GM21723 (cell line): ENCODE measurements around the gene GRM4.
"Not testable (repeated sequence)": the region's sequence is repeated elsewhere in the genome, so short reads cannot be mapped to it uniquely, and the experiment has no call there.

Experiments used
- ATAC-seq: cut with Tn5 transposase; IDR thresholded peaks from one replicate; pipeline ENCODE4 v1.9.1; 2021; ENCODE audit warnings: mild to moderate bottlenecking, moderate library complexity; ENCODE audit not compliant: unreplicated experiment

The GRM4 gene

DNA sequence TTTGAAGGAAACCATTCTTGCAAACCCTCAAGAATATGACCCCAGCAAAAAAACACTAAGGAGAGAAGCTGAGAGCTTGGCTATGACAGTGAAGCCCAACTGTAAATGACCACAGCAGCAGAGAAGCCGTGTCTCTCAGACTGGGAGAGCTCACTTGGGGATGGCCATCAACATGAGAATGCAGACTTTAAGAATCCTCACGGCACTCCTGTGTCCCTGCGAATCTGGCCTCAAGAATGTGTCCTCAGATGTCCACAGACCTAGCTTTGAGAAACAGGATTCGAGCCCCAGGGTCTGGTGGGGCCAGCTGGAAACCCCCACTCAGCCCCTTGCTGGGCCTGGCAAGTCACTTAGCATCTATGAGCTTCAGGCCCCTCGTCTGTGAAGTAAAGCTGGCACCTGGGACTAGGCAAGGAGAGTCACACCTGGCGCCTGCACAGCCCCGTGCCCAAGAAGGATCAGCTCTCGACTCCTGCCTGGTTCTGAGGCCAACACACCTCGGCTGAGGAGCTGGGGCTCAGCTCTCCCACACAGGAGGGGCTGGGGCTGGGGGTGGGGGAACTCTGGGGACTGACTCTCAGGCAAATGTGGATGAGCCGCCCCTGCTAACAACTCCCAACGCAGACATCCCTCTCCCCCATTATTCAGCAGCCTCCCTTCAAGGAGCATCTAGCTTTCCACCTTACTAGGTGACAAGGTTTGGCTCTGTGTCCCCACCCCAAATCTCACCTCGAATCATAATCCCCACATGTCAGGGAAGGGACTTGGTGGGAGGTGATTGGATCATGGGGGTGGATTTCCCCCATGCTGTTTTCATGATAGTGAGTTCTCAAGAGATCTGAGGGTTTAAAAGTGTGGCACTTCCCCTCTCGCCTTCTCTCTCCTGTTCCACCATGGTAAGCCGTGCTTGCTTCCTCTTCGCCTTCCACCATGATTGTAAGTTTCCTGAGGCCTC, 97.7 kb downstream of the GRM4 start:
- ATAC-seq: no peak

DNA sequence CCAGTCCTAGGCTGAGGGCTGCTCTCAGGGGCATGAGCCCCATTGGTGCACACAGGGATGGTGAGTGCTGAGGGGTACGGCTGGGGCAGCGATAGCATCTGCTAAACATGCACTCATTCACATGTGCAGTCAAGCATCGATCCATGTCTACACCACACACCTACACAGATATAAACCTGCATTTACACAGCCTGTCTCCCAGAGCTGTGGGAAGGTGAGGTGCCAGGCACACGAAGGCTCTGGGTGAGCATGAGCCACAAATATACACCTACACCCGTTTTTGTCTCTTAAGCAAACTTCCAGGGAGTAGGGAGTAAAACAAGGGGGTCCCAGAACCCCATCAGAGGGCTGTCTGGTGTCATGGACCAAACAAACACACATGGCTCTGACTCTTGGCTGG, 99.3 kb downstream of the GRM4 start:
- ATAC-seq: no peak

DNA sequence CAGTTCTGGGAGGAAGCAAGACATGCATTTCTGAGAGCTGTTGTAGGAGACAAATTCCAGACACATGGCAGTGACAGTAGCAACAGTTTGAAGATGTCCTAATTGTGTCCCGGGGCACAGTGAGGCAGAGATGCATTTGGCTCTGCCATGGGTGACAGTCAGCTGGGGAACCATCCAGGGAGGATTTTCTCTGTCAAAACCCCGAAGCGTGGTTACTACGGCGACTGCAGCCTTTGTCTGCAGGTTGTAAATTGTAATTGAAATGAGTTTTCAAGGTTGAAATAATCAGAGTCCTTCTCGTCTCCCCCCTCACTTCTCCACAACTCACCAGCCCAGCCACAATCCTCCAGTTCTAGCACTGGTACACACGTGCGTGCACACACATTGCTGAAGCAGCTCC, 100.1 kb downstream of the GRM4 start:
- no peak for ATAC-seq

DNA sequence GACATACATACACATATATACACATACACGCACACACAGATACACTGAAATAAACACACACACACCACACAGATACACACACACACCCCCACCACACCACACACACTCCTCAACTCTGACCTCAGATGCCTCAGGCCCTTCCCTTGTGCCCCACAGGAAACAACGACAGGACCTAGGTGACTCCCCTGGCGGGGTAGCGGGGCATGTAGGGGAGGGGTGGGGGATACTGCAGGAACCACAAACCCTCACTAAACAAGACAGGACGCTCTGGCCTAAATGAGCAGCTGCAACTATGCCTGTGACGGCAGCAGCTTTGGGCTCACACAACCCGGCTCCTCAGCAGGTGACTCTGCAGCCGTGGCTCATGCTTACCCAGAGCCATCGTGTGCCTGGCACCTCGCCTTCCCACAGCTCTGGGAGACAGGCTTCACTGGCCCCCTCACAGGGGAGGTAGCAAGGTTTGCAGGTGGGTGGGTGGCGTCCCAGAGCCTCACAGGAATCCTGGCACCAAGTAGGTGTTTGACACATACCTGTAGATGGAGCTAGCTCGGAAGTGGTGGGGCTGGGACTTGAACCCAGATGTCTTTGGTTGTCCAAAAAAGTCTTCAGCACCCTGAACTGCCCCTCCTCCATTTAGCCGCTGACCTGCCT, 100.8 kb downstream of the GRM4 start:
- ATAC-seq: no peak

DNA sequence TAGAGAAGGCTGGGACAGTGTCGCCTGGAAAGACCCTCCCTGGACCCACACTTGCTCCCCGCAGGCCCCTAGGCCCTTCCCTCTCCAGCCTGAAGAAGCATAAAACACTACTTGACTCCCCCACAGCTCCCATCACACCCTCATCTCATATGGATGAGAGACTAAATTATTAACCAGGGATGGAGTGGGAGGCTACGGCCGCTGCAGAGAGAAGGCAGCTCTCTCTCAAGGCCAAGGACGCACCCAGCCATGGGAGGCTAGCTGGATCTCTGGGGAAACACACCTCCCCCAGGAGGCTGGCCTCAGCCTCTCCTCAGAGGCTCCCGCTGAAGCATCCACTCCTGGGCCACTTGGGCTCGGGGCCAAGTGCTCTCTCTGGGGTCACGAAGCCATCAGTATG, 102.5 kb downstream of the GRM4 start:
- no peak for ATAC-seq

DNA sequence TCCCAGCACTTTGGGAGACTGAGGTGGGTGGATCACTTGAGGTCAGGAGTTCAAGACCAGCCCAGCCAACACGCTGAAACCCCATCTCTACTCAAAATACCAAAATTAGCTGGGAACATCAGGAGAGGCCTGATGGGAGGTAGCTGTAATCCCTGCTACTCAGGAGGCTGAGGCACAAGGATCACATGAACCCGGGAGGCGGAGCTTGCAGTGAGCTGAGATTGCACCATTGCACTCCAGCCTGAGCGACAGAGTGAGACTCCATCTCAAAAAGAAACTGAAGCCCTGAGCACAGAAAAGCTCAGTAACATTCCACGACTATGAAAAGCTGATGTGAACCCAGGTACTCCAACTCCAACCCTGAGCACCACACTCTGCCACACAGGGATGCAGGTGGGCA, 103.9 kb downstream of the GRM4 start:
- ATAC-seq: not testable (repeated sequence)

DNA sequence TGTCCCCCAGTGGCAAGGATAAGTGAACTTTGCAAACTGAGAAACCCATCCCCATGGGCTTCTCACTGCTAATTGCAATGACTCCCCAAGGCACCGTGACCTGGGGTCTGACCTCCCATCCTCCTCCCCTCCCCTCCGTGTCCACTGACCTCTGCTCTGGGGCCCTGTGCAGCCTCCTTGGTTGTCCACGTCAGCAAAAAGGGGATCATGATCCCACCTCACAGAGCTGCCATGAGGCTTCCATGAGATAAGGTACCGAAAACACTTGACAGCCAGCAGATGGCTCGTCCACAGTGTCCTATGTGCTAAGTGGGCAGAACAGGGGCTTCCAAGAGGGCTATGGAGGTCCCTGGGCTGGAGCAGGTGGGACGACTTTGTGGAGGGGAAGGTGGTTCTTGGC, 104.5 kb downstream of the GRM4 start:
- ATAC-seq: no peak

DNA sequence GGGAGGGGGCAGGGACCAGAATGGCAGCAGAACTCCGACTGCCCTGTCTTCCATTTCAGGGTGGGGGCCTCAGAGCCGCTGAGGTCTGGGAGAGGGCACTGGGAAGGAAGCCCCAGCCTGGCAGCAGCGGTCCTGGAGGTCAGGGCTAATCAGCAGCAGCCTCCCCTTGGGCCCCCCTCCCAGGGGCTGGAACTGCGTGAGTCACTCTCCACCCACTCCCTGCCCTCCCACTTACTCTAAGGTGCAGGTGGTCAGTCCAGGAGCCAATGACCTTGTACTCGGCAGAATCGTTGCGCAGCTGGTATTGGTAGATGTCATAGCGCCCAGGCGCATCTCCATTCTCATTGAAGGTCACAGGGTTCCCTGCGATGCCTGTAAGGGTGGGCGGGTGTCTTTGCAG, 105.9 kb downstream of the GRM4 start:
- ATAC-seq: no peak

DNA sequence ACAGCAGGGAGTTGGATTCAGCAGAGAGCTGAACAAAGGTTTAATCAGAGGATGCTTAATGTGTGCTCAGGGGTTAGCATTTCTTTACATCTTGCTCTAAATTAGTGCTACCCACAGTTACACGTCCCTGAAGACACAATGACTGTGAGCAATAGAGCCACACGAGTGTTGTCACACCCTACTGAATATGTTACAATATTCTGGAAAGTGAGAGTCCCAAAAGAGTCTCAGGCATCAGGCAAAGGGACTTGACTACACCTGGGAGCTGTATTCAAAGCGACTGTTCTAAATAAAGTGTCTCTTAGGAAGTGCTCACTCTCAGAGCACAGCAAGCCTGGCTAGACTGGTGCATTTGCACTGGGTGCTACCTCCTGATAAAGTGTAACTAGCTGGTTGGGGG, 108.7 kb downstream of the GRM4 start:
- ATAC-seq: no peak

DNA sequence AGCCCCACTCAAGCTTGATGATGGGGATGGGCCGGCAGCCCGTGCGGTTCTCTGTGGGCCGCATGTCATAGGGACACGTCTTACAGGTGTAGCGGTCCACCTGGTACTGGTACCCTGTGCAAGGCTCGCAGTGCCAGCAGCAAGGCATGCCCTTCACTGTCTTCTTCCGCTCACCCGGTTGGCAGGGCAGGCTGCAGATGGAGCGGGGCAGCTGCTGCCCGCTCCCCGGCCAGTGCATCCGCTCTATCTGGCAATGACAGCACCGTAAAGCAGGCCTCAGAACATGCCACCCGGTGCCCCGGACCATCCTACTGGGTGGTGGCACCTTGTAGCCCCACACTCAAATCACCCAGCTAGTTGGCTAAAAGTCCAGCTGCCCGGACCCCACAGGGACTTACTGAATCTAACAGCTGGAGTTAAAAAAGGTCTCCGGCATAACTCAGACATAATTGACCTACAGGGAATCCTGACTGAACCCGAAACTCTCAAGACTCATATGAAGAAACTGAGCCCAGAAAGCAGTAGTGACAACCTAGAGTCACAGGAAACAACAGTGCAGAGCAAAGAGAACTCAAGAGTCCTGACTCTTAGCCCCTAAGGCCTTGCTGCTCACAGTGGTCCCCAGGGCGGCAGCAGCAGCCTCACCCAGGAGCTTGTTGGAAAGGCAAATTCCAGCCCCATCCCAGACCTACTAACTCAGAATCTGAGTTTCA, 109.4 kb downstream of the GRM4 start:
- ATAC-seq: no peak

DNA sequence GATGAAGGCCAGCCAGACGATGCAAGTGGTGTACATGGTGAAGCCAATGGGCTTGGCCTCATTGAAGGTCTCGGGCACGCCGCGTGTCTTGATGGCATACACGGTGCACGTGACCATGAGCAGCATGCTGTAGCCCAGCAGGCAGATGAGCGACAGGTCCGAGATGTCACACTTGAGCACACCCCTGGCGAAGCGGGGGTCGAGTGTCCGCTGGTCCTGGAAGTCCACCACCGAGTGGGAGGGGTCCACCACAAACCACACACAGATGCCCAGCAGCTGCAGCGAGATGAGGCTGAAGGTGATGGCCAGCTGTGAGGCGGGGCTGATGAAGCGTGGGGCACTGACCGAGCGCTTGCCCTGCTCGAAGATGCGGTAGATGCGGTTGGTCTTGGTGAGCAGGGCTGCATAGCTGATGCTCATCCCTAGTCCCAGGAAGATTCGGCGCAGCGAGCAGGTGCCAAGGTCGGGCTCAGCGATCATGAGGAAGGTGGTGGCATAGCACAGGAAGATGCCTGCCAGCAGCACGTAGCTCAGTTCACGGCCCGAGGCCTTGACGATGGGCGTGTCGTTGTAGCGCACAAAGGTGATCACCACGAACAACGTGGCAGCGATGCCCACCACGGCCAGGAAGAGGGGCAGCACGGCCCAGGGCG, 110.1 kb downstream of the GRM4 start:
- no peak for ATAC-seq

DNA sequence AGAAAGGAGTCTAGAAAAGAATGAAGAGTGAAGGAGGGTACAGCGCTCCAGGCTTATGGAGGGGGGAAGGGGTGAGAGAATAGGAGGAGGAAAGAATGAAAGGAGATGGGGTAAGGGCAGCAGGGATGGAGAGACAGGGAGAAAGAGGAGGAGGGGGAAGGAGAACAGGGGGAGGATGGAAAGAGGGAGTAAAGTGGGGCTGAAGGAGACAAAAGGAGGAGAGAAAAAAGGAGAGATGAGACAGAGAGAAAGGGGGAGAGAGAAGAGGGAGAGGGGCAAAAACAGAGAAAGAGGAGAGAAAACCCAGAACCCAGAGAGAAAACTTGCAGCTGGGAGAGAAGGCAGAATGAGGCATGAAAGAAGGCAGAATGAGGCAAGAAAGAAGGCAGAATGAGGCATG, 110.7 kb downstream of the GRM4 start:
- no peak for ATAC-seq

DNA sequence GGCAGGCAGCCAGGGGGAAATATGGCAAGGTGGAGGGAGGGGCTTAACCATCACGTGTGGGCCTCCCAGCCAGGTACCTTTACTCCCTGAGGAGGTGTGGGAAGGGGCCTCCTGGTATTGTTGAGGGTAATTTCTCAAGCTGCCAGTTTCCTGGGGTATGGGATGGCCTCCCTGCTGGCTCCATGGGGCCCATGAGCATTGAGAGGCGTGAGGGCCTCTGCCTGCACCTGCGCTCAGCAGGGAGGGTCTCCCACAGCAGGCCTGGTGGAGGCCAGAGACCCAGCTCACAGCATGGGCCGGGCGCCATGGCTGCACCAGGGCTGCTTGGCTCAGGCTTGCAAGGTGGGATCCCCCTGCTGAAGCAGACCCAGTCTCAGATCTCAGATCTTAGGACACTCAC, 113.0 kb downstream of the GRM4 start:
- ATAC-seq: no peak

DNA sequence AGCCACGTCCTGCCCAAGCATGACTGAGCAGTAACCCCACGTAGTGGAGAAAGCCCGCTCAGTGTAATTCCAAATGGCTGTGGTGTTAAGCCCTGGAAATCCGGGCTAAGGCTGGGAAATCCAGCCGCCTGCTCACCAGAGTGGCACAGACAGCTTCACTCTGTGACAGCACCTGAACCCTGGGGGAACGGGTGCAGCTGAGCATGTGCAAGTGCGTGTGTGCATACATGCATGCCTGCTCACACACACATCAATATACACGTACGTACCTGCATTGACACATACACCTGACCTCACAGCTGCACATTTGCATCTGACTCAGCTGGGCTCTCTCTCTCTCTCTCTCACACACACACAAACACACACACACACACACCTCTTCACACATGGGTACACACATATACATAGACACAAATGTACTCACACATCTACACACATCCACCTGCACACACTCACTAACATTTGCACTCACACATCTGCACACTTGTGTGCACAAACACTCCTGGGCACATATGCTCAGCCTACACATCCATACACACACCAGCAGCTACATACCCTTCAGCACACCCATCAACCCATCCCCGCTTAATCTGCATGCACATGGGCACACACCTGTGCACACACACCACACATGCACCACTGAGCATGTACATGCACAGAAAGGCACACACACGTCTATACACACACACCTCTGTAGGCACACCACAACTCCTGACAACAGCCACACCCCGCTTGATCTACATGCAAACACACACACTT, 114.1 kb downstream of the GRM4 start:
- ATAC-seq: no peak

DNA sequence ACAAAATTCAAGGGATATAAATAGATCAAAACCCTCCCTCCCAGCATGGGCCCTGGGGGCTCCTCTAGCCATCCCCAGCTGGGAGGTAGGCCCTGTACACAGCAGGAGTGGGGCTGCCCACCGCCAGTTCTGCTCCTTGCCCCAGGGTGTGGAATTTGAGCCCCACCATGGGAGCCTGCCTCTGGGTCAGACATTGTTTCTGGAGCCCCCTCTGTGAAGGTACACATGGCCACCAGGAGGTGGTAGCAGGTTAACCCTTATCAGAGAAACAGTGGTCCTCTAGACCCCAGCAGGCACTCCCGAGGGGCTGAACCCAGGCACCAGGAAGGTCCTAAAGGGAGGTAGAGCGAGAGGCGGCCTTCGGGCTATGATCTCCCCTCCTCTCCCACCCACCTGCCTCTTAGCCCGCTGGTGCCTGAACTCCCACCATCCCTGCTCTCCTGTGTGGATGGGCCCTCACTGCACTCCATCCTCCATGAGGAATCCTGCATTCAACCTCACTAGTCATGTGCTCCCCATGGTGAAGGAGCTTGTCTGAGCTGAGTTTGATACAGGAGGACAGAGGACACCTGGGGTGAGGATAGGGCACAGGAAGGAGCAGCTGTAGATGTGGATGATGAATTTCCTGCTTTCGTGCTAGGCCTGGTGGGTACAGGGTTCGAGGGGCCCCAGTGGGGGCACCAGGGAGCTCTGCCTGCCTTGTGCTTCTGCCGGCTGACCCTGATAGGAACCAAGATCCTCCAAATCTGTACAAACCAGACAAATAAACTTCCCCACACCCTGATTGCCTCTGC, 114.9 kb downstream of the GRM4 start:
- no peak for ATAC-seq

DNA sequence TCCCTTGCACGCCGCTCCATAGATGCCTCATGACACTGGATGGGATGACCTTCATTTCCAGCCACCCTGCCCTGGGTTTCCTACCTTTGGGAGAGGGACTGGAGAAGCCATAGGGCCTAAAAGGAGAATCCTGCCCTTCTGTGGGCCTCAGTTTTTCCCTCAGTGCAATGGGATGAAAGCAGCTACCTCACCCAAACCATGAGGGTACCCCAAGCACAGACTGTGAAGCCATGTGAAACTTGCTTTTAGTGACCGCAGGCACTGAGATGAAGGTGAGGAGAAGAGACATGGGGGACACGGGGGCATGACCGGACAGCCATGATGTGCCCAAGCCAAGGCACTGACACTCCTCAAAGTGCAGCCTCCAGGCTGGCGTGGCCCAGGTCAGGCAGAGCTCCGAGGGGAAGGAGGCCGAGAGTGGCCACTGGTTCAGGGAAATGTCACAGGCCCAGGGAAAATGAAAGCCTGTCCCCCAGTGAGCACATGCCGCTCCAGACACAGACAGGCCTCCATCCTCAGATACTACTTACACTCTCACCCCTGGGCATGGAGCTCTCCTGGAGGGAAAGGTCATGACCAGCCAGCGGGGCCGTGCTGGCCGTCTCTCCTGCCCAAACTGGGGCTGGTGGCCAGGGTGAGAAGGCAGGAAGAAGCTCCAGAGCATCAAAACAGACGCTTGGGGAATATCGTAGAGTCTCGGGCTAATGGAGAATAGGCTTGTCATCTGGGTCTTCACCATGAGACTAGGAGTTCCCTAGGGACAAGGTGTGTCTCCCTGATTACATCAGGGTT, 116.2 kb downstream of the GRM4 start:
- ATAC-seq: no peak

DNA sequence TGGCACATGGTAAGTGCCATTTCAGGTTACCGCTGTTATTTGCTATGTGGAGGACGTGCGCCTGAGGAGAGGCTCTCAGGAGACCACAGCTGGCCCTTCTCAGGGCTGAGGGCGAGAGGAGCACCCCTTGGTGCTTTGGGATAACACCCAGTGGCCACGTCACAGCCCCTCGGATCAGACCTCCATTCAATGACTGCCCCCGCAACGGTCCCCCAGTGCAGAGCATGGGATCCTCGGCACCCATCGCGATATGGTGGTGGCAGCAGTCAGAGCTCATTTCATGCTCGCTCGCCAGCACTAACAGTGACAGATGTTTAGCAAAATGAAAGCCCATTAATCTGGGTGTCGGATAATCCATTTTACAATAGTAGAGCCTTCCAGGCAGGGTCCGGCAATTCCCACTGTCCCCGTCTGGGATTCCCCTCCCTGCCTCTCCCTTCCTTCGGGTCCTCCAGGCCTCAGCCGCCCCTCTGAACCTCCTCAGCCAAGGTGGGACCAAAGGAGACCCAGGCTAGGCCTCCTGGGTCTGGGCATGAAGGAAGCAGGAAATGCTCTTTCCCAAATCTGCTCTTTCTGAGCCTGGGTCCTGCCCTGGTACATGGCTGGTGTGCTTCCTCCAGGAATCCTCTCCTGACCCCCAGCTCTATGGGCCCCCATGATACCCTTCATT, 117.1 kb downstream of the GRM4 start:
- ATAC-seq: no peak

DNA sequence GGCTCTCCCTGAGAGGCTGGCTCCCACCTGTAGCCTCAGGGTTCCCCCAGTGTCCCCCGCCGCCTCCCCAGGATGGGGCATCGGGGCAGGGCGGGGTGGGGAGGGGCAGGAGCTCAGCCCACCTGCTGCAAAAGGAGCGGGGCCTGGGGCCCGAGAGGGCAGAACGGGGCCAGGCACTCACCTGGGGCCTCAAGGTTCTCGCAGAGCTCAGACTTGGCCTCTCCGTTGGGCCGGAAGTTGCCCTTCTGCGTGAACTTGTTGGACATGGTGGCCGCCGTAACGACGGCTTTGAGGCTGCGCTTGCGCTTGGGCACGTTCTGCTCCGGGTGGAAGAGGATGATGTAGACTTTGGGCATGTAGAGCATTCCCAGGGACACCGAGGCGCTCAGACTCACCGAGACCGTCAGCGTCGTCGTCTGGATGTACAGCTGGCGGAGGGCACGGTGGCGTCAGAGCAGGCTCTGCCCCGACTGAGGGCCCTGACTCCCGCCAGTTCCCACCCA, 117.9 kb downstream of the GRM4 start:
- ATAC-seq: no peak
